ENCODE data around the gene SLC45A1.

SLC45A1 gene

GRCh38 chr1:8344893-8345507 lies 27.1 kb downstream of the SLC45A1 start:
- Histone ChIP-seq H3K4me3 (no peak overlapping the region), H3K9me3 (ENCODE audit: low read depth, low read length) (no peaks in the 10 kb centered on the region), H3K36me3 (ENCODE audit: insufficient read depth, low read length) (no peaks in the 10 kb centered on the region), H3K27ac (no peak overlapping the region), H3K9ac (ENCODE audit: insufficient read length) (no peak overlapping the region)
- TF ChIP-seq POLR2AphosphoS5 (IDR thresholded peaks at IDR 0.05; ENCODE audit: borderline replicate concordance, low read depth, low read length) (no peak), FOXP2 (optimal IDR thresholded peaks at IDR 0.05; ENCODE audit: control extremely low read depth, extremely low read length, insufficient read depth) (no peak), EZH2 (IDR thresholded peaks at IDR 0.05) (no peak)
- DNase-seq (ENCODE audit: low read depth, low spot score), result no peak

- no peak overlapping the region for H3K27ac ChIP-seq
- DNase-seq (ENCODE audit: low read depth, low spot score), result no peak
- H3K36me3 ChIP-seq (ENCODE audit: insufficient read depth, low read length), result no peaks in the 10 kb centered on the region
- H3K9ac ChIP-seq (ENCODE audit: insufficient read length), result no peak overlapping the region
- H3K9me3 ChIP-seq (ENCODE audit: low read depth, low read length), result no peaks in the 10 kb centered on the region
- TF ChIP-seq EZH2 (IDR thresholded peaks at IDR 0.05) (no peak), POLR2AphosphoS5 (IDR thresholded peaks at IDR 0.05; ENCODE audit: borderline replicate concordance, low read depth, low read length) (no peak), FOXP2 (optimal IDR thresholded peaks at IDR 0.05; ENCODE audit: control extremely low read depth, extremely low read length, insufficient read depth) (no peak)
- H3K4me3 ChIP-seq, result no peak overlapping the region
Measured at GRCh38 chr1:8345621-8346415, 27.9 kb downstream of the SLC45A1 start.

GRCh38 chr1:8347635-8348034 lies 29.7 kb downstream of the SLC45A1 start:
- Histone ChIP-seq H3K36me3 (ENCODE audit: insufficient read depth, low read length) (no peaks in the 10 kb centered on the region), H3K27ac (no peak overlapping the region), H3K9ac (ENCODE audit: insufficient read length) (no peak overlapping the region), H3K4me3 (no peak overlapping the region), H3K9me3 (ENCODE audit: low read depth, low read length) (no peaks in the 10 kb centered on the region)
- TF ChIP-seq POLR2AphosphoS5 (IDR thresholded peaks at IDR 0.05; ENCODE audit: borderline replicate concordance, low read depth, low read length), result no peak
- TF ChIP-seq FOXP2 (optimal IDR thresholded peaks at IDR 0.05; ENCODE audit: control extremely low read depth, extremely low read length, insufficient read depth), result no peak
- no peak for TF ChIP-seq EZH2 (IDR thresholded peaks at IDR 0.05)
- DNase-seq (ENCODE audit: low read depth, low spot score), result no peak

- no peak for DNase-seq (ENCODE audit: low read depth, low spot score)
- Histone ChIP-seq H3K27ac (no peak overlapping the region), H3K9ac (ENCODE audit: insufficient read length) (no peak overlapping the region), H3K36me3 (ENCODE audit: insufficient read depth, low read length) (peaks cover under 1% of the 10 kb centered on the region; the same call in 1 of the 2 replicates), H3K9me3 (ENCODE audit: low read depth, low read length) (no peaks in the 10 kb centered on the region), H3K4me3 (no peak overlapping the region)
- no peak for TF ChIP-seq POLR2AphosphoS5 (IDR thresholded peaks at IDR 0.05; ENCODE audit: borderline replicate concordance, low read depth, low read length)
- TF ChIP-seq EZH2 (IDR thresholded peaks at IDR 0.05), result no peak
- no peak for TF ChIP-seq FOXP2 (optimal IDR thresholded peaks at IDR 0.05; ENCODE audit: control extremely low read depth, extremely low read length, insufficient read depth)
Measured at GRCh38 chr1:8348047-8348776, 30.3 kb downstream of the SLC45A1 start.

GRCh38 chr1:8348777-8349472 lies 31.0 kb downstream of the SLC45A1 start:
- Histone ChIP-seq H3K36me3 (ENCODE audit: insufficient read depth, low read length) (peaks cover 8% of the 10 kb centered on the region; the same call in 1 of the 2 replicates), H3K9me3 (ENCODE audit: low read depth, low read length) (no peaks in the 10 kb centered on the region), H3K27ac (no peak overlapping the region), H3K4me3 (no peak overlapping the region), H3K9ac (ENCODE audit: insufficient read length) (no peak overlapping the region)
- TF ChIP-seq EZH2 (IDR thresholded peaks at IDR 0.05), result no peak
- TF ChIP-seq POLR2AphosphoS5 (IDR thresholded peaks at IDR 0.05; ENCODE audit: borderline replicate concordance, low read depth, low read length), result no peak
- no peak for TF ChIP-seq FOXP2 (optimal IDR thresholded peaks at IDR 0.05; ENCODE audit: control extremely low read depth, extremely low read length, insufficient read depth)
- no peak for DNase-seq (ENCODE audit: low read depth, low spot score)

GRCh38 chr1:8349473-8349865 lies 31.6 kb downstream of the SLC45A1 start:
- Histone ChIP-seq H3K36me3 (ENCODE audit: insufficient read depth, low read length) (peaks cover 10% of the 10 kb centered on the region; the same call in 1 of the 2 replicates), H3K27ac (no peak overlapping the region), H3K9me3 (ENCODE audit: low read depth, low read length) (no peaks in the 10 kb centered on the region), H3K4me3 (no peak overlapping the region), H3K9ac (ENCODE audit: insufficient read length) (no peak overlapping the region)
- TF ChIP-seq FOXP2 (optimal IDR thresholded peaks at IDR 0.05; ENCODE audit: control extremely low read depth, extremely low read length, insufficient read depth), result no peak
- TF ChIP-seq POLR2AphosphoS5 (IDR thresholded peaks at IDR 0.05; ENCODE audit: borderline replicate concordance, low read depth, low read length), result no peak
- TF ChIP-seq EZH2 (IDR thresholded peaks at IDR 0.05), result no peak
- no peak for DNase-seq (ENCODE audit: low read depth, low spot score)

GRCh38 chr1:8349961-8350360 lies 32.0 kb downstream of the SLC45A1 start:
- Histone ChIP-seq H3K9ac (ENCODE audit: insufficient read length) (no peak overlapping the region), H3K27ac (no peak overlapping the region), H3K9me3 (ENCODE audit: low read depth, low read length) (no peaks in the 10 kb centered on the region), H3K36me3 (ENCODE audit: insufficient read depth, low read length) (peaks cover 10% of the 10 kb centered on the region), H3K4me3 (no peak overlapping the region)
- TF ChIP-seq FOXP2 (optimal IDR thresholded peaks at IDR 0.05; ENCODE audit: control extremely low read depth, extremely low read length, insufficient read depth) (no peak), POLR2AphosphoS5 (IDR thresholded peaks at IDR 0.05; ENCODE audit: borderline replicate concordance, low read depth, low read length) (no peak; the same call in 1 of the 2 replicates), EZH2 (IDR thresholded peaks at IDR 0.05) (no peak)
- no peak for DNase-seq (ENCODE audit: low read depth, low spot score)

Measured in SK-N-MC (cell line).